ENCODE measurements around the gene TDO2. TPM values are rescaled to one million over a fixed set of nuclear protein-coding genes. Genes with fewer than 3 reads are reported as not detected.

TDO2 gene
- total and polyA plus RNA-seq, 2 donors from 2014 or later, result 0.41 to 1.3 TPM

- no peak overlapping the region for H3K27ac ChIP-seq (ENCODE audit: low read depth in 2 of 2, low read length in 2 of 2)
- H3K9ac ChIP-seq (ENCODE audit: low read length in 3 of 3), result no peak overlapping the region
- TF ChIP-seq CTCF (IDR thresholded peaks at IDR 0.05; ENCODE audit: borderline replicate concordance, extremely low read depth, insufficient read depth), result no peak
- peaks cover 0 to 7% (median 0%) of the 10 kb centered on the region in 3 donors for H3K36me3 ChIP-seq (ENCODE audit: control insufficient read depth in 2 of 3, insufficient read depth in 3 of 3, low read length in 3 of 3)
- FAIRE-seq, result no peak
- H3K9me3 ChIP-seq (ENCODE audit: control insufficient read depth in 2 of 3, insufficient read depth in 1 of 3, low read length in 3 of 3), result no peaks in the 10 kb centered on the region
- H3K4me3 ChIP-seq (ENCODE audit: low read length in 3 of 3), result no peak overlapping the region
- intact Hi-C loops (cut with DNase I), result no loop called here
- DNase-seq, result no peak
- no peaks in the 10 kb centered on the region for H3K27me3 ChIP-seq (ENCODE audit: control insufficient read depth, insufficient read depth, low read length)
- H3K4me1 ChIP-seq (ENCODE audit: control insufficient read depth in 2 of 3, insufficient read depth in 2 of 3, low read depth in 1 of 3, low read length in 3 of 3), result no peaks in the 10 kb centered on the region
Observed at GRCh38 chr4:155943605-155944291, 40.3 kb downstream of the TDO2 start.

GRCh38 chr4:155944516-155944915 lies 41.0 kb downstream of the TDO2 start:
- Histone ChIP-seq H3K9ac (ENCODE audit: low read length in 3 of 3) (no peak overlapping the region), H3K4me3 (ENCODE audit: low read length in 3 of 3) (no peak overlapping the region), H3K27ac (ENCODE audit: low read depth in 2 of 2, low read length in 2 of 2) (no peak overlapping the region), H3K4me1 (ENCODE audit: control insufficient read depth in 2 of 3, insufficient read depth in 2 of 3, low read depth in 1 of 3, low read length in 3 of 3) (no peaks in the 10 kb centered on the region), H3K9me3 (ENCODE audit: control insufficient read depth in 2 of 3, insufficient read depth in 1 of 3, low read length in 3 of 3) (no peaks in the 10 kb centered on the region), H3K36me3 (ENCODE audit: control insufficient read depth in 2 of 3, insufficient read depth in 3 of 3, low read length in 3 of 3) (peaks cover 0 to 7% (median 0%) of the 10 kb centered on the region in 3 donors), H3K27me3 (ENCODE audit: control insufficient read depth, insufficient read depth, low read length) (no peaks in the 10 kb centered on the region)
- FAIRE-seq, result no peak
- no peak for DNase-seq
- no peak for TF ChIP-seq CTCF (IDR thresholded peaks at IDR 0.05; ENCODE audit: borderline replicate concordance, extremely low read depth, insufficient read depth)
- intact Hi-C loops (cut with DNase I), result no loop called here

GRCh38 chr4:155946486-155946885 lies 43.0 kb downstream of the TDO2 start:
- no peaks in the 10 kb centered on the region for H3K9me3 ChIP-seq (ENCODE audit: control insufficient read depth in 2 of 3, insufficient read depth in 1 of 3, low read length in 3 of 3)
- intact Hi-C loops (cut with DNase I), result no loop called here
- no peak overlapping the region for H3K9ac ChIP-seq (ENCODE audit: low read length in 3 of 3)
- no peaks in the 10 kb centered on the region for H3K4me1 ChIP-seq (ENCODE audit: control insufficient read depth in 2 of 3, insufficient read depth in 2 of 3, low read depth in 1 of 3, low read length in 3 of 3)
- no peak overlapping the region for H3K27ac ChIP-seq (ENCODE audit: low read depth in 2 of 2, low read length in 2 of 2)
- no peak for TF ChIP-seq CTCF (IDR thresholded peaks at IDR 0.05; ENCODE audit: borderline replicate concordance, extremely low read depth, insufficient read depth)
- DNase-seq (no peak), FAIRE-seq (no peak)
- peaks cover 0 to 3% (median 0%) of the 10 kb centered on the region in 3 donors for H3K36me3 ChIP-seq (ENCODE audit: control insufficient read depth in 2 of 3, insufficient read depth in 3 of 3, low read length in 3 of 3)
- H3K4me3 ChIP-seq (ENCODE audit: low read length in 3 of 3), result no peak overlapping the region
- H3K27me3 ChIP-seq (ENCODE audit: control insufficient read depth, insufficient read depth, low read length), result no peaks in the 10 kb centered on the region

- H3K4me1 ChIP-seq (ENCODE audit: control insufficient read depth in 2 of 3, insufficient read depth in 2 of 3, low read depth in 1 of 3, low read length in 3 of 3), result no peaks in the 10 kb centered on the region
- no peaks in the 10 kb centered on the region for H3K9me3 ChIP-seq (ENCODE audit: control insufficient read depth in 2 of 3, insufficient read depth in 1 of 3, low read length in 3 of 3)
- H3K27me3 ChIP-seq (ENCODE audit: control insufficient read depth, insufficient read depth, low read length), result no peaks in the 10 kb centered on the region
- no peak overlapping the region for H3K9ac ChIP-seq (ENCODE audit: low read length in 3 of 3)
- FAIRE-seq (no peak), DNase-seq (no peak)
- H3K27ac ChIP-seq (ENCODE audit: low read depth in 2 of 2, low read length in 2 of 2), result no peak overlapping the region
- intact Hi-C loops (cut with DNase I), result no loop called here
- no peak overlapping the region for H3K4me3 ChIP-seq (ENCODE audit: low read length in 3 of 3)
- no peak for TF ChIP-seq CTCF (IDR thresholded peaks at IDR 0.05; ENCODE audit: borderline replicate concordance, extremely low read depth, insufficient read depth)
- H3K36me3 ChIP-seq (ENCODE audit: control insufficient read depth in 2 of 3, insufficient read depth in 3 of 3, low read length in 3 of 3), result no peaks in the 10 kb centered on the region
Observed at GRCh38 chr4:155948541-155948940, 45.0 kb downstream of the TDO2 start.

Measured in kidney (tissue), 14 donors.